NCI-H510A (cell line): ENCODE data around the gene TNFSF13B.
"Not testable (repeated sequence)": the region's sequence is repeated elsewhere in the genome, so short reads cannot be mapped to it uniquely, and the experiment has no call there.

ENCODE experiments used
- DNase-seq: peaks from one replicate; lab custom pipeline; 2025; lab: John Stamatoyannopoulos, UW

TNFSF13B gene, protein sequence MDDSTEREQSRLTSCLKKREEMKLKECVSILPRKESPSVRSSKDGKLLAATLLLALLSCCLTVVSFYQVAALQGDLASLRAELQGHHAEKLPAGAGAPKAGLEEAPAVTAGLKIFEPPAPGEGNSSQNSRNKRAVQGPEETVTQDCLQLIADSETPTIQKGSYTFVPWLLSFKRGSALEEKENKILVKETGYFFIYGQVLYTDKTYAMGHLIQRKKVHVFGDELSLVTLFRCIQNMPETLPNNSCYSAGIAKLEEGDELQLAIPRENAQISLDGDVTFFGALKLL

DNA sequence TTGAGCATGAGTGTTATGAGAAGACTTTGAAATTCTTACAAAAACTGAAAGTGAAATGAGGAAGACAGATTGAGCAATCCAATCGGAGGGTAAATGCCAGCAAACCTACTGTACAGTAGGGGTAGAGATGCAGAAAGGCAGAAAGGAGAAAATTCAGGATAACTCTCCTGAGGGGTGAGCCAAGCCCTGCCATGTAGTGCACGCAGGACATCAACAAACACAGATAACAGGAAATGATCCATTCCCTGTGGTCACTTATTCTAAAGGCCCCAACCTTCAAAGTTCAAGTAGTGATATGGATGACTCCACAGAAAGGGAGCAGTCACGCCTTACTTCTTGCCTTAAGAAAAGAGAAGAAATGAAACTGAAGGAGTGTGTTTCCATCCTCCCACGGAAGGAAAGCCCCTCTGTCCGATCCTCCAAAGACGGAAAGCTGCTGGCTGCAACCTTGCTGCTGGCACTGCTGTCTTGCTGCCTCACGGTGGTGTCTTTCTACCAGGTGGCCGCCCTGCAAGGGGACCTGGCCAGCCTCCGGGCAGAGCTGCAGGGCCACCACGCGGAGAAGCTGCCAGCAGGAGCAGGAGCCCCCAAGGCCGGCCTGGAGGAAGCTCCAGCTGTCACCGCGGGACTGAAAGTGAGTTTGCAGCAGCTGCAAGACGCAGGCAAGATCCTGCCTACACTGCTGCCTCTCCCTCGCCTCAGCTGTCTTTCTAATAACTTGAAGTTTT, at the start of gene TNFSF13B:
Gene TNFSF13B, plus strand, starts transcription at position 118 of the 728 bp plus-strand sequence. Its CDS starts 178 bp downstream, at position 296.
- no peak for DNase-seq

DNA sequence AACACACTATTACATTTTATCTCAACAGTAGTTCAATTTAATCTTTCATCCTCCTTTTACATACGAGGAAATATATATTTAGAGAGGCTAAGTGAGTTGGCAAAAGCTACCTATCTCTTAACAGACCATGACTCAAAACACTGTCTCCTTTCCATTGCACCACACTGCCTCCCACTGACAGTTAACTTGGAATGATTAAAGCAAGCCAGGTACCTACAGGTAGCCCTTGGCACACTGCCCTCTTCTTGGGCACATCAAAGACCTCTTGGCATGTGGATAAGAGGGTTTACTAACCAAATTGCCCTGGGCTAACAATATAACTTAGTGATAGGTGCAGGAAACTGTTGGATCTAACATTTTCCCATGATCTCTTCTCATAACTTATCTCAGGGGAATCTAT, 49.5 kb upstream of the TNFSF13B start:
- no peak for DNase-seq

DNA sequence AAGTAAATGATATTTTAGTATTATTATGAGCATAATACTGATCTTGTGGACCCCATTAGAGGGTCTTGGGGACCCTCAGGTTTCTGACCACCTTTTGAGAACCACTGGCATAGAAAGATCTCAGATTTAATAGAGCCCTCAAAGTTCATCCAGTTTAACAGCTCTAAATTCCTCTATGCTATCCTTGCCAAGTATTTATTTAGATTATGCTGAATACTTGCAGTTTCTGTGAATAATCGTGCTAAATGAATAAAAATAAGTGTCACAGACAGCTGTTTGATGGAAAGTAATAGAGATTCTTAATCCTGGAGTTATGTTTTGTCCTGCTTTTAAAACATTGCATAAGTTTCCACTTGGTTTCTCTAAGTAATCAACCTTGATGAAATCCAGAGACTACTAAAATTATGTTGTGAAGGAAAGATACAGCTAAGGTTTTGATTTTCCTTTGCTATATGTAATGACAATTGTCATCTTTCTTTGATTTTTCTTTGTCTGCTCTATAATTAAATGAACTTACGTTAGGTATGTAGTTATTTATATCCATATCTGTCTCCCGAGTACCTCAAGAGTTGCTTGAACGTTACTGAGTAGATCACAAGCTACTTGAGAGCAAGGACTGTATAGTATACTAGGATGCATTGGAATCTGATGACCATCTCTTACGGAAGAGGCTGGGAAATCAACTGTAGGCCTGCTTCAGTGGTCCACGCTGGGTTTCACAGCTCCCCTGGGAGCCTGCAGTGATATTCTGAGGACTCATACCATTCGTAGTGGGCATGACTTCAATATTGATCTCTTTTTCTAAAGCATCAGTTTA, 45.6 kb upstream of the TNFSF13B start:
- DNase-seq: no peak

DNA sequence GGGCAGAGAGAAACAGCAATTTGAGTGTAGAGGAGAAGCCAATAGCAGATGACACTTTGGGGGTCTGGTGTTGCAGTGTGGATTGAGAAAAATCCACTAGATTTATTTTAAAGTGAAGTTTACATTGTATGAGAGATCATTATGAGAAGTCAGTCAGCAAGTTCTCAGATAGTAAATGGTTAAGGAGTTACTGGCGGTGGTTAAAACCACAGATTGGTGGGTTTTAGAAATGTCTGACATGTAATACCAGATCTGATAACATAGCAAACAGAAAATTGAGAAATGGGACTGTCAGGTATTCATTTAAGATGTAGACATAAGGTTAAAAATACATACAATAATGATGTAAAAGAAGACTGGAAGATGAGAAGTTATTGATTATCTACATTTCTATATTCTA, 44.1 kb upstream of the TNFSF13B start:
- DNase-seq: no peak

DNA sequence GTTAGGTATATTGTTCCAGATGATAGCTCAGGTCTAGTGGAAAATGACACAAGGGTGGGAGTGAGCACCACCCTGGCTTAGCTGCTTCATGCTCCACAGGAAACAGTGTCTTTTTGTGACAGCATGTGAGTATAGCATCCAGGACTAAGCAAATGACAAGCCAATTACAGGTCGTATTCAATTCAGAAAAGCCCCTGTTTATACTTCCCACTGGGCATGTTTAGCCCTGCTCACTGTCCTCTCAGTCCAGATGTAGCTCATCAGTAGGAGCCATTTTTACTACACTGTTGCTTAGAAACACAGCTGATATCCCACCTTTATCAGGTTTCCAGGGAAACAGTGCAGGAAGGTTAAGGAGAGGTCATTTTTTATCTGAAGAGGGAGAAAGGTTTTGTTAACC, 43.3 kb upstream of the TNFSF13B start:
- no peak for DNase-seq

DNA sequence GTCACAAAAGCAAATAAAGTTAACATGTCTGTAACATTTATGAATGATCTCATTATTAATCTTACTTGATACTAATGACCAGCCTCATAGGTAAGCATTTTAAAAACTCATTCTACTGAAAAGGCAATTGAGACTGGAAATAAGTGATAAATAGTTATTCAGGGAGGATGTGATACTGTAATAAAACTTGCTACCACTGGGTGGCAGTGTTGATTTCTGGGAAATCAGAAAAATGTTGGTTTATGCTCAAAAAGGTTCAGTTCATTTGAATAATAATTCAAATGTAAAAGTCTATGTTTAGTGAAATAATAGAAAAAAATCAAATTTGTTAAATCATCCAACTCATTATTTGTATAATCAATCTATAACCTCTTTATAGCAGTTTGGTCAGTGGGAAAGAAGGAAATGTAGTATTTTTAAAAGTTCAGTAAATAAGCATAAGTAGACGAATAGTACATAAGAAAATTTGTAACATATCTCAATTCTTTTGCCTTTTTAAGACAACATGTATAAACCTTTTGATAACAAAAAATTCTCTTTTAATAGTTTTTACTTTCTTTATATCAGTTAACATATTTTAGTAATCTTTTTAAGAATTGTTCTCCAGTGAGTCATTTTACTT, 41.8 kb upstream of the TNFSF13B start:
- DNase-seq: no peak

DNA sequence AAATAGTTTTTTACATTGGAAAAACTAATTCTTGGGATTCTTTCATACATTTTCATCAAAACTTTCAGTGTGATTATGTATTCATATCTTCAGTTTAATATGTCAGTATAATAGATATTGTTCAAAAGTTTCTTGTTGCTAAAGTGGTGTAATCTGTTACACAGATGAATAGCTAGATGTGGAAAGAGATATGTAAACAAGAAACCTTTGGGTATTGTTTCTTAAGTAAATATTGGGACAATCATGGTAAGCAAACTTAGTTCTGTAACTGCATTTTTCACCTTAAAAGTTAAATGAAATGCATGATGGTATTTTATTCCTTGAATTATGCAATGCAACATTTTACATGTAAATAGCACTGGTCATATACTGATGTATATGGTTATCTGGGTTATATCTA, 39.1 kb upstream of the TNFSF13B start:
- no peak for DNase-seq

DNA sequence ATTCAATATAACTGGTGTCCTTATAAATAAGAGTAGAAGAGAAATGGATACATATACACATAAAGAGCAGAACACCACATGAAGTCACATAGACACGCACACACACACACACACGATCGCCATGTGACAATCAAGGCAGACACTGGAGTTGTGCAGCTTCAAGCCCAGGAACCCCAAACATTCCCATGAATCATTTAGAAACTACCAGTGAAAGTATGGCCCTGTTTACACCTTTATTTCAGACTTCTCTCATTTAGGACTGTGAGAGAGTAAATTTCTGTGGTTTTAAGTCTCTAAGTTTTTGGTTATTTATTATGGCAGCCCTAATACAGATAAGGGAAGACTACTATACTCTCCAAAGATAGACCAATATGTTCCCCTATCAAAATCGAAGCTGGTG, 20.4 kb upstream of the TNFSF13B start:
- DNase-seq: no peak

DNA sequence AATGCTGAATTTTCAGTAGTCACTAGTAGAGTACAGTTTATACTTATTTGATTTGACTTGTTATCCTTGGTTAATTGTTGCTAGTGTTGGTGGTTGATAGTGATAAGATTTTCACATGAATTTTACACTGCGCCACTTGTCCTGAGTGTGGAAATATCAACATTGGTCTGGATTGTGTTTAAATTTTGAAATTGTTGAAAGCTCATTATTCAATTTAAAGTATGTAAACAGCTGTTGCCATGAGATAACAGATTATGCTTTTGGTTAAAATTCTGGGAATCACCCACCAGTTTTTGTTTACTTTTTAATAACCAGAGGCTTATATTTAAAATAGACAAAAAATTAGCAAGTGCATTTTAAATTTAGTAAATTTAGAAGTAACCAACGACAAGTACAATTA, 12.3 kb upstream of the TNFSF13B start:
- no peak for DNase-seq

DNA sequence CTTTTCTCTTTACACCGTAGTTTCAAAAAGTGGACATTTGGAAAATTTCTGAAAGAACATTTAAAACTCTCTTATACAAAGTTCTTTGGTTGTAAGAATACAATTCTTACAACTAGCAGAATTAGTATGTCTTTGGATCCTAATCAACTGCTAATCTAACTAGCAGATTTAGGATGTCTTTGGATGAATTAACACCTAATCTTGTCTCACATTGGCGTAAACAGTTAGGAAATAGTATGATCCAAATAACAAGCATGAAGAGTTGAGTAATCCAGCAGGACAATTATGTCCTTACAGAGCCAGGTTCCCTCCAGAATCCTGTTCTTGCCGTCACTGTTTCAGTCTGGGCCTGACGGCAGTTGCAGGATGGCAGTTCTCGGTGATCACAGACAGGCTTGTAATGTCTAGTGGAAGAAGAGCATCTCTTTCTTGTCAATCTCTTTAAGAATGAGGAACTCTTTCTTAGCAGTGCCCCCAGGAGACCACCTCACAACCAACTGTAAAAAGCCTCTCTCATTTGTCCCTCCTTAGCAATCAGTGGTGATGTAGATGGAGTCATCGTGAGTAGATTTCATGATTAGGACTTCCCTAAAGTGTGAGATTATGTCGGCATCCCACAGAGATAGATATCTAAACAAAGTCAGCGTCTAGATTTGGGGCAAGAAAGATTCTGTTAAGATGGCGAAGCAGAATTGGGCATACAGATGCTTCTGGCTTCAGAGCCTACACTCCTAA, 5.7 kb upstream of the TNFSF13B start:
- DNase-seq: no peak

DNA sequence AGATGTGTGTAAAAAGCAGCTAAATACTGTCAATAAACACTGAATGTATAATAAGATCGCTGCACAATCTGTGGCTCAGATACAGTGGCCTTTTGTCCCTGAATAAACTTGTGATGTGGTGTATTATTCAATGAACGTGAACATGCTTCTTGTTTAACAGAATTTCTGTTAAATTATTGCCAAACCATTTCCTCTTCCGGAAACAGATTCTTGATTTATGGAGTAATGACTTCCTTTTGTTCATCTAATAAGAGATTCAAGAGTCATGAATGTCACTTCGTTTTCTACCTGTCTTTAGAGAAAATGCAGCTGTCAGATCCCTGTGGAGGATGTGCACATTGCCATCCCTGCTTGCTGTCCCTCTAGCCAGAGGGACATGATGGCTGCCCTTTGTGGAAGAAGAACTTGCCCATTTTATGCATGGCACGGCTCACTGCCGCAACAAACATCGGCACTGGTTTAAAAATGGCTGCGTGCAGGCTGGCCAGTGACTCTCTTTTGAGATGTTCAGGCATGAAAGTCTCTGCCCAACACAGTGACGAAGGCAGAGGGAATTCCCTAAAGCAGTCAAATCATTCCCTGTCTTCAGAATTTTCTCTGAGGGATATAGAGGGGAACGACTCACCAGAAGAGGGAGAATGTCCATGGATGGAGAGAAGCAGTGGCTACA, 3.1 kb upstream of the TNFSF13B start:
- no peak for DNase-seq

DNA sequence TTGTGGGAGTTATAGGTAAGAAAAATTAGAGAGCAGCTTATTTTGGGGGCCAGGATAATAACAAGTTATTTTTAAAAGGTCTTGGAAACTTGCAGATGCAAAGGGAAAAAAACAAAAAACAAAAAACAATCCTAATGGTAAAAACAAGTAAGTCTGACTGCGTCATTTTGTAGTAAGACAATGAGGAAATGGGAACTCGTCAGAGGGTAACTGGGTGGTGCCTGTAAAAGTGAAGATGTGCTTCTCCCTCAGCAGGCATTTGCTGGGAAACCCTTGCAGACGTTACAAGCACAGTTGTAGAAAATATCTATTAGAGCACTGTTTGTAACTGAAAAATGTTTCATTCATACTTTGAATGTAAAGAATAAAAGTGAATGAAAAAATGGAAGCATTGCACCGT, 2.2 kb upstream of the TNFSF13B start:
- DNase-seq: no peak

DNA sequence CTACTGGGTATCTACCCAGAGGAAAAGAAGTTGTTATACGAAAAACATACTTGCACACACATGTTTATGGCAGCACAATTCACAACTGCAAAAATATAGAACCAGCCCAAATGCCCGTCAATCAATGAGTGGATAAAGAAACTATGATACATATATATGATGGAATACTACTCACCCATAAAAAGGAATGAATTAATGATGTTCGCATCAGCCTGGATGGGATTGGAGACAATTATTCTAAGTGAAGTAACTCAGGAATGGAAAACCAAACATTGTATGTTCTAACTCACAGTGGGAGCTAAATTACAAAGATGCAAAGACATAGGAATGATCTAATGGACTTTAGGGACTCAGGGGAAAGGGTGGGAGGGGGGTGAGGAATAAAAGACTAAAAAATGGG, 1.7 kb upstream of the TNFSF13B start:
- DNase-seq: not testable (repeated sequence)

DNA sequence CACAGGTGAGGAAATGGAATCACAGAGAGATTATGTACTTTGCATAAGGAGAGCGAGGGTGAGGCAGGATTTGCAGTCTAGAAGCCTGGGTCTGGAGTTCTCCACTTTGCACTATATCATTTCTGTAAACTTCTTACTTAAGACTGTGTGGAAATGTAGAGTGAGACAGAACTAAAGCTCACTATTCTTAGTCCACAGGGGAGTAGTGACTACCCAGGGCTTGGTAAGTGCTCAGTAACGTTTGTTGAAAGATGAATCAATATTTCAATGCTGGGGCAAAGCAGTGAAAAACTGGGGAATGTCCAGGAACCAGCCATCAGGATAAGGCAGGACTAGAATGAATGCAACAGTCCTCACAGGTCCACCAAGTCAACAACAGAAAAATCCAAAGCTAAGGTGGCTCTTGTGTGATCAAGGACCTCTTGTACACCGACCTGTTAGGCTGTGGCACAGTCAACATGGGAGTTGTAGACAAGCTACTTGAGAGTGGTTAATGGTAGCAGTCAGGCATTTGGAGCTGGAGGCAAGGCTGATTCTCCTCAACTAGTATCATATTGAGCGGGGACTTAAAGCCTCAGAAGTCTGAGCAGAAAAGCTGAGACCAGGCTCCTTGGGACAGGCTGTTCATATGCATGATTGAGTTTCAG, 929 bp upstream of the TNFSF13B start:
- DNase-seq: peak; percentile 2

DNA sequence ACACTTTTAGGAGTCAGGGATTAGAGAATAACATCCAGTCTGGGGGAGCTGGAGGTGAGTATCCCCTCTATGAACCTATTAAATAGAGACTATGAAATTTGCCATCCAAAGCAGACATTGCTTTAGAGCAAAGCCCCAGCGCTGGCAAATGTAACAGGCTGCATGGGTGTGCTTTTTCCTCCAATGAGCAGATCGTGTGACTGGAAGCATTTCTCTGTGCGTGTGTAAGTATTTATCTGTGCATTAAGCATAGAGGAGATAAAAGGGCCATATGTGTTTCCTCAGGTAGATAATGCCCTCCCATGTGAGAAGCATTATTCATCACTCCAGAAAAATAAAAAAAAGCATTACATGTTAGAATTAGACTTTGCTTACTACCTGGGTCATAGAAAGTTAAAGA, 924 bp downstream of the TNFSF13B start:
- DNase-seq: no peak

DNA sequence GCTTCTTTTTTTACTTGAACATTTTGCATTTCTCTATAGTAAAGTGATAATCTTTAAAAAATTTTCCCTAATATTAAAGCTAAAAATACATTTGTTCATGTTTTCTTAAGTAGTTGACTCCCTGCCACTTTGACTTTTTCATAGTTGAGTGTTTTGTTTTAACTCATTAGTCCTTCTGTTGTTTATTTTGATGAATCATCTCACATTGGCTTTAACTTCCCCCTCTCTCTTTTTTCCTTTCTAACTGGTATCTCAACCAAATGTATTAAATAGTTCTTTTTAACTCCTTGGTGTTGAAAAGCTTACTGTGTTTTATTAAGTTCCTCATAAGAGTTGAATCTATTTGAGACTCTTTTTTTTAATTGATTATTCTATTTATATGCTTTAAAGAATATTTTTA, 2.8 kb downstream of the TNFSF13B start:
- DNase-seq: no peak

DNA sequence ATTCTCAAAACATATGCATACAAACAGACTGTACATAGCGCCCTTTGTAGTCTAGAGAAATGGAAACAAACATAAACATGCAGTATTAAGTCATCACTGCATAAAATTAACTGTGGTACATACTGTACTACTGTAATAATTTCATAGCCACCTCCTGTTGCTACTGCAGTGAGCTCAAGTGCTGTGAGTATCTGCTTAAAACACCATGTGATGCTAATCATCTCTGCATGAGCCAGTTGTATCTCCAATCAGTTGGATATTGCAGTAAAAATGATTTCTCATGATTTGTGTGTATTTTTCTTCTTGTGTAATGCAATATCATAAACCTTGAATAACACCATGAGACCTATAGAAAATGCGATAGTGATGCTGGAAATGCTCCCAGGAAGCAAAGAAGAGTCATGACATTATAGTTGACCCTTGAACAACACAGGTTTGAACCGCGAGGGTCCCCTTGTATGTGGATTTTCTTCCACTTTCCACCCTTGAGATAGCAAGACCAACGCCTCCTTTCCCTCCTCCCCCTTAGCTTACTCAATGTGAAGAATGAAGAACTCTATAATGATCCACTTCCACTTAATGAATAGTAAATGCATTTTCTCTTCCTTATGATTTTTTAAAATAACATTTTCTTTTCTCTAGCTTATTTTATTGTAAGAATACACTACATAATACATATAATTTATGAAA, 4.1 kb downstream of the TNFSF13B start:
- DNase-seq: no peak

DNA sequence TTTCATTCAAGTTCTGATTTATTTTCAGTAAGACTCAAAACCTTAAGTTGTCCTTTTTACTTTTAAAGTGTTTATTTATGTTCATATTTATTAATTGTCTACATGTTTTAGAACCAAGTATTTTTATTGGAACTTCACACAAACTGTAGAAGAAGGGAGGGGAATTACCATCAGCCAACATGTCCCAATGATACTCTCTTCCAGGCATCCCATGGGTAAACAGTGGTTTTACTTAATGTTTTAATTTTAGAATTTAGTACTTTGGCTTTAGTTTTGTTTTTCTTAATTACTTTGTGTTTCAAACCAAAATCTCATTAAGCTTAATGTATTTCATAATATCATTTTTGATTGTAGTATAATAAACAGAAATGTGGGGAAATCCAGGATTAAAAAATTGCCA, 5.2 kb downstream of the TNFSF13B start:
- no peak for DNase-seq

DNA sequence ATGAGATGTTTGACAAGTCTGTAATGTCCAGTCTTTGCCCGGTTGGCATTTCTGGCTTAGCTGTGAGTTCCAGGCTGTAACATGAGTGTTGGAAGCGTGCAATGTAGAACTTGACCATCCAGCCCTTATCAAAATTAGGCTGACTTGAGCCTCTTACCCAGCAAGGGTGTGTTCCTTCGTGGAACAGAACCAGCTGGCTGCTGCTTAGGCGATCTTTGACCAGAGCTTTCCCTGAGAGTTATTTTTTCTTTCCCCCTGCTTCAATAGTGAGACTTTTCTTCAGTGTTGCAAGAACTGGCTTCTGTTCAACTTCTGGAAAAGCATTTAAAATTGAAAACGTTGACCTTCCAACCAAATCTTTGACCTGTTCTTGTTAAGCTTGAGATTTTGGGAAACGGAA, 6.5 kb downstream of the TNFSF13B start:
- DNase-seq: no peak

DNA sequence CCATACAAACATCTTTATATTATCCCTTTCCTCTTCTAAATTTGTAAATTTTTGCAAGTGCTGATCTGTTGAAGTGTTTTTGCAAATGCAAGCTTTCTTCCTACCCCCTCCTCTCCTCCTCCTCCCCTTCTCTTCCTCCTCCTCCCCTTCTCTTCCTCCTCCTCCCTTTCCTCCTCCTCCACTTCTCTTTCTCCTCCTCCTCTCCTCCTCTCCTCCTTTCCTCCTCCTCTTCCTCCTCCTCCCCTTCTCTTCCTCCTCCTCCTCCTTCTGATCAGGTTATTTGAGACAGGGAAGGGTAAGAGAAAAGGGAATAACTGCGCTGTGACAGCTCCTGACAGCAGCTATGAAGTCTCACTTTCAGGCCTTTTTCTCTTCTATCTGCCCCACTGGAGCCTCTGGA, 8.9 kb downstream of the TNFSF13B start:
- DNase-seq: no peak
